Measurements from ENCODE around the gene LIX1L. TPM values are rescaled to one million over a fixed set of nuclear protein-coding genes. Genes with fewer than 3 reads are reported as not detected.

LIX1L gene
- total and polyA plus RNA-seq, 2 donors (not counting 1 experiment from before 2014, with no cell fraction given), result 14.4 to 31.7 TPM

- WGBS (ENCODE audit: insufficient coverage), result 100% methylated on average over 2 of the region's 3 CpGs
- POLR2A ChIA-PET, result interaction anchor here (0.6 kb wide), 1 partner anchor 37 kb away, joined by 5 read pairs; no protein-coding TSS in a partner anchor
- ATAC-seq (ENCODE audit: low read depth), result no peak
These were observed 4.9 kb downstream of the LIX1L start for GRCh38 chr1:145952903-145953302.

GRCh38 chr1:145951526-145951925 lies 6.3 kb downstream of the LIX1L start:
- DNase-seq (no peak), ATAC-seq (ENCODE audit: low read depth) (no peak)
- Histone ChIP-seq H3K36me3 (replicated peaks in 1 of 2; ENCODE audit: control extremely low read depth in 1 of 2, control insufficient read depth in 1 of 2, extremely low read depth in 1 of 2, insufficient read depth in 2 of 2, low read length in 1 of 2) (peaks cover 1 to 19% of the 10 kb centered on the region in 2 experiments), H3K9me3 (ENCODE audit: control extremely low read depth in 1 of 3, control insufficient read depth in 2 of 3, insufficient read depth in 1 of 3, low read length in 2 of 3) (no peaks in the 10 kb centered on the region), H3K27me3 (replicated peaks in 1 of 4; ENCODE audit: control extremely low read depth in 1 of 4, control insufficient read depth in 3 of 4, insufficient read depth in 4 of 4, low read length in 3 of 4) (no peaks in the 10 kb centered on the region), H3K4me2 (replicated peaks; ENCODE audit: low read depth, low read length, poor library complexity, severe bottlenecking) (no peak overlapping the region), H3K9ac (ENCODE audit: low read length) (no peak overlapping the region), H2AFZ (ENCODE audit: insufficient read depth, low read depth, low read length, poor library complexity, severe bottlenecking) (no peak overlapping the region), H3K27ac (ENCODE audit: low read length in 2 of 2) (no peak overlapping the region), H4K20me1 (ENCODE audit: control insufficient read depth, insufficient read depth, low read length, poor library complexity, severe bottlenecking) (peaks cover 5% of the 10 kb centered on the region), H3K4me1 (ENCODE audit: control insufficient read depth in 2 of 2, insufficient read depth in 2 of 2, low read length in 2 of 2) (peaks cover 12 to 13% of the 10 kb centered on the region in 2 donors), H3K79me2 (ENCODE audit: control insufficient read depth, insufficient read depth, low read length) (peaks cover 72% of the 10 kb centered on the region), H3K4me3 (ENCODE audit: control extremely low read depth in 1 of 5, extremely low read depth in 1 of 5, insufficient read depth in 1 of 5, low read depth in 2 of 5, low read length in 4 of 5) (no peak overlapping the region)
- intact Hi-C loops (cut with micrococcal nuclease), result no loop called here
- WGBS (ENCODE audit: insufficient coverage), result no CpG with 5 or more reads among the region's 1 CpG
- no peak for TF ChIP-seq EZH2 (IDR thresholded peaks at IDR 0.05; ENCODE audit: borderline replicate concordance, insufficient read depth, low read depth, low read length, poor library complexity, severe bottlenecking)
- TF ChIP-seq, protein P1, sequence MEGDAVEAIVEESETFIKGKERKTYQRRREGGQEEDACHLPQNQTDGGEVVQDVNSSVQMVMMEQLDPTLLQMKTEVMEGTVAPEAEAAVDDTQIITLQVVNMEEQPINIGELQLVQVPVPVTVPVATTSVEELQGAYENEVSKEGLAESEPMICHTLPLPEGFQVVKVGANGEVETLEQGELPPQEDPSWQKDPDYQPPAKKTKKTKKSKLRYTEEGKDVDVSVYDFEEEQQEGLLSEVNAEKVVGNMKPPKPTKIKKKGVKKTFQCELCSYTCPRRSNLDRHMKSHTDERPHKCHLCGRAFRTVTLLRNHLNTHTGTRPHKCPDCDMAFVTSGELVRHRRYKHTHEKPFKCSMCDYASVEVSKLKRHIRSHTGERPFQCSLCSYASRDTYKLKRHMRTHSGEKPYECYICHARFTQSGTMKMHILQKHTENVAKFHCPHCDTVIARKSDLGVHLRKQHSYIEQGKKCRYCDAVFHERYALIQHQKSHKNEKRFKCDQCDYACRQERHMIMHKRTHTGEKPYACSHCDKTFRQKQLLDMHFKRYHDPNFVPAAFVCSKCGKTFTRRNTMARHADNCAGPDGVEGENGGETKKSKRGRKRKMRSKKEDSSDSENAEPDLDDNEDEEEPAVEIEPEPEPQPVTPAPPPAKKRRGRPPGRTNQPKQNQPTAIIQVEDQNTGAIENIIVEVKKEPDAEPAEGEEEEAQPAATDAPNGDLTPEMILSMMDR (IDR thresholded peaks at IDR 0.05), result no peak
- no peaks in the 10 kb centered on the region for H3K9me3 Mint-ChIP-seq (ENCODE audit: insufficient read depth)
- H3K27ac Mint-ChIP-seq, result no peak overlapping the region
- ChIA-PET POLR2A (no interaction called here), CTCF (interaction anchor here (1.4 kb wide), 1 partner anchor 26 kb away, joined by 3 read pairs; no protein-coding TSS in a partner anchor)
- no peak overlapping the region for H3K4me3 Mint-ChIP-seq
- H3K4me1 Mint-ChIP-seq, result peaks cover 32% of the 10 kb centered on the region
- H3K27me3 Mint-ChIP-seq, result no peaks in the 10 kb centered on the region

More at GRCh38 chr1:145952903-145953302, 4.9 kb downstream of the LIX1L start:
- Mint-ChIP-seq H3K27me3 (no peaks in the 10 kb centered on the region), H3K9me3 (ENCODE audit: insufficient read depth) (no peaks in the 10 kb centered on the region), H3K4me1 (peaks cover 42% of the 10 kb centered on the region), H3K27ac (no peak overlapping the region), H3K4me3 (no peak overlapping the region)
- CTCF ChIA-PET, result interaction anchor here (1.7 kb wide), 1 partner anchor 10 kb away, joined by 5 read pairs; no protein-coding TSS in a partner anchor
- Histone ChIP-seq H4K20me1 (ENCODE audit: control insufficient read depth, insufficient read depth, low read length, poor library complexity, severe bottlenecking) (peaks cover 5% of the 10 kb centered on the region), H3K4me3 (ENCODE audit: control extremely low read depth in 1 of 5, extremely low read depth in 1 of 5, insufficient read depth in 1 of 5, low read depth in 2 of 5, low read length in 4 of 5) (no peak overlapping the region), H3K79me2 (ENCODE audit: control insufficient read depth, insufficient read depth, low read length) (peaks cover 86% of the 10 kb centered on the region), H3K9ac (ENCODE audit: low read length) (no peak overlapping the region), H2AFZ (ENCODE audit: insufficient read depth, low read depth, low read length, poor library complexity, severe bottlenecking) (no peak overlapping the region), H3K4me1 (ENCODE audit: control insufficient read depth in 2 of 2, insufficient read depth in 2 of 2, low read length in 2 of 2) (peaks cover 20 to 21% of the 10 kb centered on the region in 2 donors), H3K9me3 (ENCODE audit: control extremely low read depth in 1 of 3, control insufficient read depth in 2 of 3, insufficient read depth in 1 of 3, low read length in 2 of 3) (no peaks in the 10 kb centered on the region), H3K27ac (ENCODE audit: low read length in 2 of 2) (no peak overlapping the region), H3K36me3 (replicated peaks in 1 of 2; ENCODE audit: control extremely low read depth in 1 of 2, control insufficient read depth in 1 of 2, extremely low read depth in 1 of 2, insufficient read depth in 2 of 2, low read length in 1 of 2) (peaks cover 1 to 12% of the 10 kb centered on the region in 2 experiments), H3K27me3 (replicated peaks in 1 of 4; ENCODE audit: control extremely low read depth in 1 of 4, control insufficient read depth in 3 of 4, insufficient read depth in 4 of 4, low read length in 3 of 4) (no peaks in the 10 kb centered on the region), H3K4me2 (replicated peaks; ENCODE audit: low read depth, low read length, poor library complexity, severe bottlenecking) (no peak overlapping the region)
- DNase-seq, result no peak
- TF ChIP-seq, protein P1 (IDR thresholded peaks at IDR 0.05), result no peak
- TF ChIP-seq EZH2 (IDR thresholded peaks at IDR 0.05; ENCODE audit: borderline replicate concordance, insufficient read depth, low read depth, low read length, poor library complexity, severe bottlenecking), result no peak
- intact Hi-C loops (cut with micrococcal nuclease), result no loop called here
